ENCODE data around the gene ANAPC13. TPM values are rescaled to one million over a fixed set of nuclear protein-coding genes. Genes with fewer than 3 reads are reported as not detected.

The ANAPC13 gene, protein sequence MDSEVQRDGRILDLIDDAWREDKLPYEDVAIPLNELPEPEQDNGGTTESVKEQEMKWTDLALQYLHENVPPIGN
- 80.5 TPM for total RNA-seq
- long read RNA-seq, transcript ANAPC13-201 (3 exons, 1,209 nt) = major isoform, 30 of 42 reads
- long read RNA-seq, transcript ANAPC13-204 (3 exons, 1,840 nt) = minor isoform, 11 of 42 reads
- long read RNA-seq, partial matches to known transcripts = 0 of 42 reads
- long read RNA-seq, other reads (novel, unspliced or antisense) = 0 of 42 reads

DNA sequence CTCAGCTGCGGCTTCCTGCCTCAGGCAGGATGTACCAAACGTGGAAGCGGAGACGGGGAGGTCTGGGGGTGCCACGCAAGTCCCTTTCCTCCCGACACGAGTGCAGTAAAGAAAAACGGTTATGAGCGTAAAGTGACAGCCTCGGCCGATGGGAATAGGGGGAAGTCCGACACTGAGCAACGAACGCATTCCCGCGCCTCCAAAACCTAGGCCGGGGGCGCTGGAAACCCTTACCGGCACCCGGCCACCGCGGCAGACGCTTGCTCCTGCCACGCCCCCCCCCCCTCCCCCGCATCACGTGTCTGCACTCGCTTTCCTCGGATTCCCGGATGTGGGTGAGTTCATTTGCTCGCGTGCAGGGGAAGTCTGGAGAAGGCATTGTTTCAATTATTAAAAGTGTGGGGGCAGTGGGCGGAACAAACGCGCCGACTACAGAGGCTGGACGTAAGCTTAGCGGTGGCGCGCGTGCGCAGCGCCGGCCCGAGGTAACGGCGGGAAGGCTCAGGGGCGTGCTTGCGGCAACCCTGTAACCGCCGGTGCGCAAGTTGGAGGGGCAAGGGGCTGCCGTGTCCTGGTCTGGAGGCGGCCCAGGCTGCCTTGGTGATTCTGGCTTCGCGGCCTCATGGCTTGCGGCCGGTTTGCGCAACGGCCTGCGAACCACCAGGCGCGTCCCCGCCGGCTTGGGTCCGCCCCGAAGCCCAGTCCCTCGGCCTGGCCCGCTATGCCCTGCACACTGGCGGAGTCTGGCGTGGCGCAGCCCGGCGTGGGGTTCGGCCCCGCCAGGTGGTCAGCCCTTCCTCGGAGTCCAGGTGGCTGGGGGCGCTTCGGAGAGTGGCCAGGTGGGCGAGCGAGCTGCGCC, at the start of gene ANAPC13, which contains the start of gene CEP63:
Gene ANAPC13, minus strand, starts transcription at position 268 of the 859 bp plus-strand sequence. CDS start 3,081 bp downstream, outside the sequence.
Gene CEP63, plus strand, starts transcription at position 340 of the 859 bp plus-strand sequence. CDS start 9,264 bp downstream, outside the sequence.
- peak; percentile 93 for ATAC-seq
- intact Hi-C loops (cut with DNase I) = loop anchor here (10.0 kb wide), 1 partner anchor 911 kb away; the partner anchor contains the start of gene CDV3
- peak; percentile 96 for DNase-seq (ENCODE audit: missing footprints)

- intact Hi-C loops (cut with DNase I) = no loop called here
- DNase-seq (ENCODE audit: missing footprints) (no peak), ATAC-seq (no peak)
These were observed 49.6 kb upstream of the ANAPC13 start for GRCh38 chr3:134535186-134535970.

GRCh38 chr3:134533493-134533892, 47.7 kb upstream of the ANAPC13 start:
- ATAC-seq (no peak), DNase-seq (ENCODE audit: missing footprints) (no peak)
- intact Hi-C loops (cut with DNase I) = no loop called here

GRCh38 chr3:134527538-134528186, 41.9 kb upstream of the ANAPC13 start:
- DNase-seq (ENCODE audit: missing footprints) (no peak), ATAC-seq (no peak)
- intact Hi-C loops (cut with DNase I) = no loop called here

DNA sequence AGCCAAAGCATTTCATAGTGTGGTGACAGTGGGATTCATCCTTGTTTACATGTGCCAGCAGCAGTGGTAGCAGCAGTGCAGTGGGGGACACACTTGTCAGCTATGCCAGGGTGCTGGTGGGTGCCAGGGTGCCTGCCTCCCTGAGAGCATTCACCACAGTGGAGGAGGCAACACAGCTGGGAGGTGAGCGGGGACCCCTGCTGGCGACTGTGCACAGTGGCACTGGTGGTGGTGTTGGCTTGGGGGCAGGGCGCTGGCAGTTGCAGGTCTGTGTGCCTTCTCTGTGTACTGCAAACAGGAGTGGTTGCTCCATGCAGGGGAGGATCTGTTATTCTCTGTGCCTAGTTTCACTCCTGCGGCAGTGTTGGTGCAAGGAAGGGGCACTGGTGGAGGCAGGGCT, 41.3 kb upstream of the ANAPC13 start:
- intact Hi-C loops (cut with DNase I) = no loop called here
- DNase-seq (ENCODE audit: missing footprints) = no peak
- no peak for ATAC-seq

DNA sequence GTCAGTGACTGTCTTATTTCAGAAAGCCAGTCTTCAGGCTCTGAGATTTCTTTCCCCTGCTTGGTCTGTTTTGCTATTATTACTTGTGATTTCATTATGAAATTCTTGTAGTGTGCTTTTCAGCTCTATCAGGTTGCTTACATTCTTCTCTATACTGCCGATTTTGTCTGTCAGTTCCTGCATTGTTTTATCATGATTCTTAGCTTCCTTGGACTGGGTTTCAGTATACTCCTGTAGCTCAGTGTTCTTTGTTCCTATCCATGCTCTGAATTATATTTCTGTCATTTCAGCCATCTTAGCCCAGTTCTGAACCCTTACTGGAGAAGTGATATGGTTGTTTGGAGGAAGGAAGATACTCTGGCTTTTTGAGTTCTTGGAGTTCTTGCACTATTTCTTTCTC, 40.5 kb upstream of the ANAPC13 start:
- ATAC-seq (no peak), DNase-seq (ENCODE audit: missing footprints) (no peak)
- intact Hi-C loops (cut with DNase I) = no loop called here

GRCh38 chr3:134525293-134525692, 39.5 kb upstream of the ANAPC13 start:
- DNase-seq (ENCODE audit: missing footprints) = no peak
- no peak for ATAC-seq
- intact Hi-C loops (cut with DNase I) = no loop called here

DNA sequence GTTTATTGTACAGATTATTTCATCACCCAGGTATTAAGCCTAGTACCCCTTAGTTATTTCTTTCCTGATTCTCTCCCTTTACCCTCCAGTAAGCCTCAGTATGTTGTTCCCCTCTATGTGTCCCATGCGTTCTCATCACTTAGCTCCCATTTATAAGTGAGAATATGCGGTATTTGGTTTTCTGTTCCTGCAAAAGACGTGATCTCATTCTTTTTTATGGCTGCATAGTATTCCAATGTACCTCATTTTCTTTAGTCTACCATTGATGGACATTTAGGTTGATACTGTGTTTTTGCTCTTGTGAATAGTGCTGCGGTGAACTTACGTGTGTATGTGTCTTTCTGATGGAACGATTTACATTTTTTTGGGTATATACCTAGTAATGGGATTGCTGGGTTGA, 36.8 kb upstream of the ANAPC13 start:
- intact Hi-C loops (cut with DNase I) = no loop called here
- DNase-seq (ENCODE audit: missing footprints) (no peak), ATAC-seq (no peak)

- DNase-seq (ENCODE audit: missing footprints) = no peak
- intact Hi-C loops (cut with DNase I) = no loop called here
- ATAC-seq = no peak
These were observed 32.0 kb upstream of the ANAPC13 start for GRCh38 chr3:134517791-134518190.

DNA sequence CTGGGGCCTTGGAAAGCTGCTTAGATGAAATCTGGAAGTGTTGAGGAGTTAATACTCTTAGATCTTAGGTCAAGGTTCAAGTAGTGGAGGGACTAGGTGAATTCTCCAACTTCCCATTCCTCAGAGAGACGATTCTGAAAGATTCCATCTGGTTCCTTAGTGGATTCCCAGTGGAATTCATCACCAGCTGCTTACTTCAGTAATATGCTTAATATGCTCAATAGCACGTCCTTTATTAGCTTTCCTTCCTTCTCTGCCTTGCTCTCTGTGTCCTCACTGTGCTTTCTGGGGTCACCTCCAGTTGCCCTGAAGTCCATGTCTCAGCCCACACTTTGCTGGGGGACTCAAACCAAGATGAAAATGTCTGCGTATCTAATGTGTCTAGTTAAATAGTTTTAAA, 31.1 kb upstream of the ANAPC13 start:
- DNase-seq (ENCODE audit: missing footprints) (no peak), ATAC-seq (peak; percentile 72)
- intact Hi-C loops (cut with DNase I) = no loop called here

- ATAC-seq (no peak), DNase-seq (ENCODE audit: missing footprints) (no peak)
- intact Hi-C loops (cut with DNase I) = no loop called here
These were observed 25.7 kb upstream of the ANAPC13 start for GRCh38 chr3:134511500-134511899.

- no peak for ATAC-seq
- intact Hi-C loops (cut with DNase I) = no loop called here
- DNase-seq (ENCODE audit: missing footprints) = no peak
These were observed 19.7 kb upstream of the ANAPC13 start for GRCh38 chr3:134505485-134505884.

- ATAC-seq (no peak), DNase-seq (ENCODE audit: missing footprints) (no peak)
- intact Hi-C loops (cut with DNase I) = no loop called here
These were observed 18.3 kb upstream of the ANAPC13 start for GRCh38 chr3:134504132-134504531.

- DNase-seq (ENCODE audit: missing footprints) (no peak), ATAC-seq (no peak)
- intact Hi-C loops (cut with DNase I) = no loop called here
These were observed 17.5 kb upstream of the ANAPC13 start for GRCh38 chr3:134503266-134503665.

DNA sequence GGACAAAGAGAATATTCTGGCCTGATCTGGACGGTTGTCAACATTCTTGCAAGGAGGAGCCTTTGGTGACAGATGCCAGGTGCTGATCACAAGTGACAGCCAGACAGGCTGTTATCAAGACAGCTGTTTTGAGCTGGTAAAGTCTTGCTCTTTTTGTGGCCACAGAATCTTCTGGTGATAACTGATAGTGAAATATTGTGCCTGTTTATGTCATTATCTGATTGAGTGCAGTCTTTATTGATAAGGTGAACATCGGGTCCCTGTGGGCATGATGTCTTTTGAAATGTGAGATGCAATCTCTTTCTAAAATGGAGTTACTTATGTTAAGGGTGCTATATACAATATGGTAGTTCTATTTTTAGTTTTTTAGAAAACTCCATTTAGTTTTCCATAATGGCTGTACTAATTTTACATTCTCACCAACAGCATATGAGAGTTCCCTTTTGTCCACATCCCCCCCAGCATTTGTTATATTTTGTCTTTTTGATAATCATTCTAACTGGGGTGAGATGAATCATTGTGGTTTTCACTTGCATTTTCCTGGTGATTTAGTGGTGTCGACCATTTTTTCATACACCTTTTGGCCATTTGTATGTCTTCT, 10.8 kb upstream of the ANAPC13 start:
- DNase-seq (ENCODE audit: missing footprints) = no peak
- intact Hi-C loops (cut with DNase I) = no loop called here
- no peak for ATAC-seq

- no peak for DNase-seq (ENCODE audit: missing footprints)
- intact Hi-C loops (cut with DNase I) = no loop called here
- no peak for ATAC-seq
These were observed 10.2 kb upstream of the ANAPC13 start for GRCh38 chr3:134495980-134496379.

GRCh38 chr3:134494495-134494894, 8.7 kb upstream of the ANAPC13 start:
- no peak for DNase-seq (ENCODE audit: missing footprints)
- intact Hi-C loops (cut with DNase I) = no loop called here
- ATAC-seq = no peak

DNA sequence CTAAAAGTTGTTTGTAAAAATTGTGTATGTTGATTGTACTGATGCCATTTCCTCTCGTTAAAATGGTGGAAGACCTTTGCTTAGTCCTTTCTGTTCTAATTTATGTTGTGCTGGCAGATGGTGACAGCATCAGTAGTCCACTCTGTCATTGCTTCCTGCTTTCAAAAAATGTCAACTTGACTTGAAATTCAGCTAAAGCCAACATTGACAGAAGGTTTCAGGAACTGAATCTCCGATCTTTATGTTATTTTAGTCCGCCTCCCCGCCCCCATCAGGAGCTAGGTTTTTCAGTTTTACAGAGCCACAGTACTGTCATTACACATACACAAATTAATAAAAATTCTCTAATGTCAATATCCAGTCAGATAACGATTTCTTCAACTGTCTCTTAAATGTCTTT, 1.6 kb upstream of the ANAPC13 start:
- ATAC-seq (no peak), DNase-seq (ENCODE audit: missing footprints) (no peak)
- intact Hi-C loops (cut with DNase I) = loop anchor here (10.0 kb wide), 1 partner anchor 913 kb away; the partner anchor contains the start of gene CDV3
